Measurements from ENCODE around the gene RACGAP1. TPM values are rescaled to one million over a fixed set of nuclear protein-coding genes. Genes with fewer than 3 reads are reported as not detected.

Gene RACGAP1
- total RNA-seq, 2 experiments from 2014 or later = 3.0 to 3.3 TPM

DNA sequence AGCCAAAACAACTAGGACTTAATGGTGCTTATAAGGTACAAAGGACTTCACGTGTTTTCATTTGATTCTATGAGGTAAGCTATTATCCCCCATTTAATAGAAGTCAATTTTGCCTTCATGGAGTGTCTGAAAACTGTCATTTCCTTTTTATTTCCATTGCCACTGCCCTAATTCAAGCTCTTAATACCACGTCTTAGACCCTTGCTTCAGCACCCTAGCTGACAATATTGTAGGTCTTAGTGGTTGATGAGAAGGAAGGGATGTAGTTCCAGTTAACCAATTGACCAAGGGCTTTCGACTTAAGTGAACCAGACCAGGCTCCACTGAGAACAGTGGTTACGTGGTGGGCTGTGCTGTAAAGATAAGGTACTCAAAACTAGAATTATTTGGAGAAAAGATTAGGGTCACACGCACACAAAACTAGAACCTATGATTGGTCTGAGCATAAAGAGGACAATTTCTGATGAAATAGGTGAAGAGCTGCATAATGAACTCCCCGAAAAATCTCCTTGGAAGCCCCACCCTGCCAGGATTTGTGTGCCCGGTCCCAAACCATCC lies 22.5 kb upstream of the RACGAP1 start:
- Histone ChIP-seq H3K36me3 (ENCODE audit: insufficient read depth, low read length) (no peaks in the 10 kb centered on the region), H3K27me3 (ENCODE audit: control insufficient read depth in 1 of 2, insufficient read depth in 2 of 2, low read length in 2 of 2) (peaks cover 24 to 32% of the 10 kb centered on the region in 2 experiments), H3K27ac (ENCODE audit: low read depth in 1 of 2, low read length in 2 of 2) (no peak overlapping the region), H3K4me1 (ENCODE audit: insufficient read depth, low read length) (peaks cover 4% of the 10 kb centered on the region), H3K9me3 (ENCODE audit: control insufficient read depth in 1 of 2, insufficient read depth in 1 of 2, low read length in 2 of 2) (peaks cover 0 to 3% of the 10 kb centered on the region in 2 experiments), H3K4me3 (ENCODE audit: low read length) (no peak overlapping the region)
- POLR2A ChIA-PET = no interaction called here
- TF ChIP-seq, protein P1, sequence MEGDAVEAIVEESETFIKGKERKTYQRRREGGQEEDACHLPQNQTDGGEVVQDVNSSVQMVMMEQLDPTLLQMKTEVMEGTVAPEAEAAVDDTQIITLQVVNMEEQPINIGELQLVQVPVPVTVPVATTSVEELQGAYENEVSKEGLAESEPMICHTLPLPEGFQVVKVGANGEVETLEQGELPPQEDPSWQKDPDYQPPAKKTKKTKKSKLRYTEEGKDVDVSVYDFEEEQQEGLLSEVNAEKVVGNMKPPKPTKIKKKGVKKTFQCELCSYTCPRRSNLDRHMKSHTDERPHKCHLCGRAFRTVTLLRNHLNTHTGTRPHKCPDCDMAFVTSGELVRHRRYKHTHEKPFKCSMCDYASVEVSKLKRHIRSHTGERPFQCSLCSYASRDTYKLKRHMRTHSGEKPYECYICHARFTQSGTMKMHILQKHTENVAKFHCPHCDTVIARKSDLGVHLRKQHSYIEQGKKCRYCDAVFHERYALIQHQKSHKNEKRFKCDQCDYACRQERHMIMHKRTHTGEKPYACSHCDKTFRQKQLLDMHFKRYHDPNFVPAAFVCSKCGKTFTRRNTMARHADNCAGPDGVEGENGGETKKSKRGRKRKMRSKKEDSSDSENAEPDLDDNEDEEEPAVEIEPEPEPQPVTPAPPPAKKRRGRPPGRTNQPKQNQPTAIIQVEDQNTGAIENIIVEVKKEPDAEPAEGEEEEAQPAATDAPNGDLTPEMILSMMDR (IDR thresholded peaks at IDR 0.05) = no peak
- Mint-ChIP-seq H3K9me3 (no peaks in the 10 kb centered on the region), H3K4me1 (ENCODE audit: low read depth) (no peaks in the 10 kb centered on the region), H3K27ac (no peak overlapping the region), H3K36me3 (ENCODE audit: low read depth) (no peaks in the 10 kb centered on the region), H3K27me3 (peaks cover 53% of the 10 kb centered on the region), H3K4me3 (no peak overlapping the region)
- intact Hi-C loops (cut with DNase I, micrococcal nuclease) = no loop called here
- CTCF ChIA-PET = interaction anchor here (1.2 kb wide), 1 partner anchor 9 kb away, joined by 6 read pairs; no protein-coding TSS in a partner anchor
- no peak for ATAC-seq (ENCODE audit: poor library complexity)
- no peak for DNase-seq

GRCh38 chr12:50043854-50044253 lies 18.6 kb upstream of the RACGAP1 start:
- H3K4me1 Mint-ChIP-seq (ENCODE audit: low read depth) = no peaks in the 10 kb centered on the region
- Histone ChIP-seq H3K27me3 (ENCODE audit: control insufficient read depth in 1 of 2, insufficient read depth in 2 of 2, low read length in 2 of 2) (peaks cover 0 to 2% of the 10 kb centered on the region in 2 experiments), H3K4me1 (ENCODE audit: insufficient read depth, low read length) (no peaks in the 10 kb centered on the region), H3K36me3 (ENCODE audit: insufficient read depth, low read length) (no peaks in the 10 kb centered on the region), H3K9me3 (ENCODE audit: control insufficient read depth in 1 of 2, insufficient read depth in 1 of 2, low read length in 2 of 2) (no peaks in the 10 kb centered on the region), H3K27ac (ENCODE audit: low read depth in 1 of 2, low read length in 2 of 2) (no peak overlapping the region), H3K4me3 (ENCODE audit: low read length) (no peak overlapping the region)
- ATAC-seq (ENCODE audit: poor library complexity) (no peak), DNase-seq (no peak)
- no peak overlapping the region for H3K27ac Mint-ChIP-seq
- TF ChIP-seq, protein P1 (IDR thresholded peaks at IDR 0.05) = no peak
- no peak overlapping the region for H3K4me3 Mint-ChIP-seq
- no peaks in the 10 kb centered on the region for H3K36me3 Mint-ChIP-seq (ENCODE audit: low read depth)
- intact Hi-C loops (cut with DNase I, micrococcal nuclease) = no loop called here
- no peaks in the 10 kb centered on the region for H3K9me3 Mint-ChIP-seq
- peaks cover 17% of the 10 kb centered on the region for H3K27me3 Mint-ChIP-seq
- ChIA-PET POLR2A (no interaction called here), CTCF (no interaction called here)

DNA sequence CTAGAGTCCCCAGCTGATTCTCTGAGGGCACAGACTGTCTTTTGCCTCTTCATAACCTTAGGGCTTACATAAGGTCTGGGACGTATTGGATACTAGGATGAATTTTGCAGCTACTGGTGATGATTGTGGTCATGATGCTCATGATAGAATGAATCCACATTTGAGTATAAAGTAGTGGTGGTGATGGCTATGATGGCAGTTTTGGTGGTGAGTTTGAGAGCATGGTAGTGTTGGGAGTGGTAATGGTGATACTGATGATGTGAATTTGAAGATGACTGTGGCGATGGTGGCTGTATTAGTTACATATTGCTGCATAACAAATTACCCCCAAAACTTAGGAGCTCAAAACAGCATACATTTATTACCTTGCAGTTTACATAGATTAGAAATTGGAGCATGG lies 18.0 kb upstream of the RACGAP1 start:
- no peaks in the 10 kb centered on the region for H3K9me3 ChIP-seq (ENCODE audit: control insufficient read depth in 1 of 2, insufficient read depth in 1 of 2, low read length in 2 of 2)
- no peaks in the 10 kb centered on the region for H3K36me3 ChIP-seq (ENCODE audit: insufficient read depth, low read length)
- Mint-ChIP-seq H3K4me1 (ENCODE audit: low read depth) (no peaks in the 10 kb centered on the region), H3K4me3 (no peak overlapping the region), H3K27ac (no peak overlapping the region), H3K9me3 (no peaks in the 10 kb centered on the region), H3K36me3 (ENCODE audit: low read depth) (no peaks in the 10 kb centered on the region), H3K27me3 (peaks cover 12% of the 10 kb centered on the region)
- no peak for DNase-seq
- no peak for ATAC-seq (ENCODE audit: poor library complexity)
- H3K27ac ChIP-seq (ENCODE audit: low read depth in 1 of 2, low read length in 2 of 2) = no peak overlapping the region
- ChIA-PET POLR2A (no interaction called here), CTCF (no interaction called here)
- no peak overlapping the region for H3K4me3 ChIP-seq (ENCODE audit: low read length)
- TF ChIP-seq, protein P1 (IDR thresholded peaks at IDR 0.05) = no peak
- no peaks in the 10 kb centered on the region for H3K4me1 ChIP-seq (ENCODE audit: insufficient read depth, low read length)
- intact Hi-C loops (cut with DNase I, micrococcal nuclease) = no loop called here
- peaks cover 0 to 2% of the 10 kb centered on the region in 2 experiments for H3K27me3 ChIP-seq (ENCODE audit: control insufficient read depth in 1 of 2, insufficient read depth in 2 of 2, low read length in 2 of 2)

Measured in CD4-positive, alpha-beta T cell (primary cell).